GM21526 (cell line): Measurements from ENCODE around the gene PLAC1.

Experiments
- ATAC-seq: cut with Tn5 transposase; IDR thresholded peaks from one replicate; pipeline ENCODE4 v1.9.1; 2021; ENCODE audit warnings: moderate library complexity; ENCODE audit not compliant: unreplicated experiment, low FRiP score

Gene PLAC1

DNA sequence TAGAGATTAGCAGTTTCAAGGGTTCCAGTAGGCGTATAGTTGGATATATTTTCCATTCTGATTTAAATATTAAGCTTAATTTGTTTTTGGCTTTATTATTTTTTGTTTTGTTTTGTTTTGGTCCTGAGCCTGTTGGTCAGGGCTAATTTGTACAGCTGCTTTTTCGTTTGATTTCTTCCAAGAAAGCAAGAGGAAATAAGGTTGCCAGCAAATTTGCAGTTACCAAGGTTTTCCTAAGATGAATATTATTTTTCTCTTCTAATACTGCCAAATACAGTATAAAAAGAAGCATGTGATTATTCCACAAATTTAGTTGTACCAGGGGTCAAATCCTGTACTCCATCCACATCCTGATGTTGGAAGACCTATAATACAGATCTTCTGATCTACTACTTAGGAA is 24.9 kb downstream of the PLAC1 start:
- no peak for ATAC-seq

DNA sequence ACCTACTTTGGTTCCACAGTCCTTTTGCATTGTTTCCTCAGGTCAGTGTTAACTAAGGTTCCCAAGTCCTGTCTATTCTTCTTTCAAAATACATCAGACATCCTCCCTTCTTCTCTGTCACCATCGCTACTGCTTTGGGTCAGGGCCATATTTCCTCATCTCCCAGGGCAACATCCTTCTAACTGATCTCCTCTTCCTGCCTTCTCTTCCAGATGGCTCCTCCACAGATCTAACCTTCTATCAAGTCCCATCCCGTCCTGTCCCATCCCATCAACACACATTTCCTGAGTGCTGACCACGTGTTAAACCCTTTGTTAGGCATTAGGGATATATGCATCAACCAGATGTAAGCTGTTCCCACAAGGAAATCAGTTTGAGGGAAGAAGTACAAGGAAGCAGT is 25.9 kb downstream of the PLAC1 start:
- no peak for ATAC-seq

DNA sequence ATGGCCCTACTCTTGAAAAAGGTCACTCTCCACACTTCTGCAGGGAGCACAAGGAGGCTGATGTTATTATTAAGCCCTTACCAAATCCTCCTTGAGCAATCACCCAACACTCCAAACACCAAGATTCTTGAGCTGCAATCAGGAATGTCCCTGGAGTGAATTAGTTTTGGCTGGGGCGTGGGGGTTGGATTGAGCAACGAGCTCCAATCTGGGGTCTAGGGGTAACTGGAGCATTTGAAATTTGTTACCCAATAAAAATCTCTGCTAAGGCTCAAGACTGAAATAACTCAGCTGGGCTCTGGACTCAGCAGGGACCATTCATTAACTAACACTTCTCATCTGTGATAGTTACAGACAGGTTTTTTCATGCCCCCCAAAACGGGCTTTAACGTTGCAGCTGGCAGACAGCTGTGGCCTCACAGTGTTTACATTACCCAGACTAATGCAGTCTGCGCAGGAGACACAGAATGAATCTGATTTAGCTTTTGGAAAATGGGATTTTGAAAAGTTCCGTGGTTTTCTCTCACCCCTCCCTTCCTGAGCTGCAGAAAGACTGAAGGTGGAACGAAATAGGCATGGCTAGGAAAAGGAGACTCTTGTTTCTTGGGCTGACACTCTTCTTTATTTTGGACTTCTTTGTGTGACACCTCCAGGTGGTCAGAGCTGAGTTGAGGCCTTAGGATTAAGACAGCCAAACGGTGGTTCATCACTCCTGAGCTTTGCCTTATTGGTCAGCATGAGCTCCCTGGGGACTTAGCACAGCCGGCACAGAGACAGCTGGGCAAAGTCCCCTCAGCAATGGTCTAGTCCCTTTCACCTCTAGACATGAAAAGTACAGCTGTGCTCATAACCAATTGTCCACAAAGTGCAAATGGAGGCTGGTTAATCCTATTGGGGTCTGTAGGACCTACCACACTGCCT is 26.6 kb downstream of the PLAC1 start:
- no peak for ATAC-seq

DNA sequence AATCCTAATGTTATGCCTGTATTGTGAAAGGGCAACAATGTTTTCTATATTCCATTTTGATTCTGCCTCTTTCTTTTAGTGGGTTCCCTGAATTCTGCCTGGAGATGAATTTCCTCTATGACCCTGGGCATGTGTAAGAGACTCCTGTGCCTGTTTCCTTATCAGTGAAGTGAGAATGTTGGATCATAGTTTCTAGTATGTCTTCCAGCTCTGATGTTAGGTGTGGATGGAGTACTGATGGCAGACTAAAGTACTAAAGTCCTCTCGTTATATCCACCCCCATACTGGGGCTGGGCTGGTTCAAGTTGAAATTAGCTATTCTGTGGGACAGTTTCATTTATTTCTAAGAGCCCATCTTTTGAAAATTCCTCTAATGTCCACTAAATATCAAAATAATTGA is 29.6 kb downstream of the PLAC1 start:
- no peak for ATAC-seq

DNA sequence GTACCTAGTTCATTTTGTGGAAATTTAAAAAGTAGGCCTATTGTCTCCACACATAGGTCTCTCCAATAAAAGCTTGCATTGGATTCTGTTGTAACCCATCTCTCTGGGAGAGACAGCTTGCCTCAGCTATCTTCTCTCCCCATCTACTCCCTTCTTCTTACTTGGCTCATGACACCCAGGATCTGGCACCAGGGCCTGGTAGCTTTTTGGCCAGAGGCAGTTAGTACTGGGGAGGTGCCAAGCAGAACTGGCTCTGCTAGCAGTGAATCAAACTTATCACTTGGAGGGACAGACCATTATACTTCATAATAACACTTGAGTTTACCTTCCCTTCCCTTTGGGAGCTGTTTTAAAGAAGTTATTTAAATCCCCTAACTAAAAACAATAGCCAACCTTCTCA is 31.8 kb downstream of the PLAC1 start:
- ATAC-seq: no peak

DNA sequence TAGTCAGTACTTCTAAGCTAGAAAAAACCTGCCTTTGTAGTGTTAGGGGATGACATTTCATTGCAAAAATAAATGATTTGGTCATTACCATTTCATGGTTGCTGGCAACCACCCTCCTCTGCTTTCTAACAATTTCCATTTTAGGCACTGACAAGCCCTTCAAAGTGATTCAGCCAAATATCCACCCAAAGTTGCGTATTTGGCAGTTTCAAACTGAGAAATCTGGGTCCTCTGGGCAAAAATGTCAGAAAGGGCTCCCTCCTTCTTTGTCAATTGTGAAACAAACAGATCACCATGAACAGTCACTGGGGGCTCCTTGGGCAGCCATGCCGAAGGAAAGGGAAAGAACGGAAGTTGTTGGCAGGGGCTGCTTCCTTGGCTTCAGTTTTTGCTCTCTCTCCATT is 33.0 kb downstream of the PLAC1 start:
- no peak for ATAC-seq

DNA sequence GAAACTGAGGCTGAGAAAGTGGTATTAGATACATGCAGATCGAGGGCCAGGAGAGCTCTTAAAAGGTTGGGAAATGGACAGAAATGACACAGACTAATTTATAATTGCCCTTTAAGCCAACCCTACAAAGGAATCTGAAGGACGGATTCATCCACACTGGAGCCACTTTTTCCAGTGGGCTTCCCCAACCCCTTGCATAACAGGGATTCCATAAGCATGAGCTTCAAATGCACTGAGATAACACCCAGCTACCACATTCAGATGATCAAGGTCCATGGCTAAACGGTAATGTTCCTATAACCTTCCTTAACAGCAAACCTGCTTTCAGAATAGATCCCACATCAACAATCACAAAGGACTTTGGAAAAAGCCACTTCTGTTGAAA is 34.2 kb downstream of the PLAC1 start:
- ATAC-seq: no peak

DNA sequence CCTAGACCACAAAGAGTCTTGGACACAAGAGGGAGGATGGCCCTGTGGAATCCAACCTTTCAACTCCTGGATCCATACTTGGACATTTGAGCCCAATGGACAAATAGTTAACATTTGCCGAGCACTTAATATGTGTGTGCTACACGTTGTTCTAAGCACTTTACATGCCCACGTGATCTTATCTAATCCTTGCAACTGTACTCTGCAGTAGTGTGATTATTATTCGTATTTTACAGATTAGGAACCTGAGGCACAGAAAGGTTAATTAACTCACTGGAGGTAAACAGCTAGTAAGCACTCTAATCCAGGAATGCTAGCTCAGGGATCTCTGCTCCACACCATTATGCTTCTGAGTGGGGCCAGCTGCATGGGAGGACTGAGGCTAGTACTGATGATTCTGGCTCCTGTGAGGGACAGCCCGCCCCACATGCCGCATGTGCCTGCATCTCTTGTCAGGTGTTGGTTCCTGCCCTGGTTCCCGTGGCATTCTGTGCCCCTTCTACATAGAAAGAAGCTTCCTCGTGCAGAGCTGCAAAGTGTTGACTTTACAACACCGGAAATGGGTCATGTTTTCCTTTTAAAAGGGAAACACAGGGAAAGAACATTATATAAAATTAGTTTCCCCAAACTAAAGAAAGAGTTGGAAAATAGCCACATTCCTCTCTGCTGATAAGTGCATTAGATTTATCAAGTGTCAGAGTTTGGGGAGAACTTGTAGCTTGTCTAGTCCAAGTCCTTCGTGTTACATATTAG is 34.8 kb downstream of the PLAC1 start:
- no peak for ATAC-seq

DNA sequence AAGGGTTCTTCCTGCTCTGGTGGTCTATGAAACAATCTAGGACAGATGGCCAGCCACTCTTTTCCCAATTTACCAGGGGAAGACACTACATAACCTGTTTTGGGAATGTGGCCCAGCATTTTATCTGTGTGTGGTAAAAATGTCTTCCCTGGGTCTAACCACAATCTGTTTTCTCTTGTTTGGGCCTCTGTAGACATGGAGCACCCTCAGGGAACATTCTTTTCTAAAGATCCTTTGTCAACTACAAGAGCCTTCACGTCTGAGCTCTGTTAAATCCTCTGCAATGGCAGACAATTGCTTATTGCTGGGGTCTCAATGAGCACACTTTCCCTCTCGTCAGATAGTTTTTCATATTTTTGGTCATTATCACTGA is 35.5 kb downstream of the PLAC1 start:
- no peak for ATAC-seq

DNA sequence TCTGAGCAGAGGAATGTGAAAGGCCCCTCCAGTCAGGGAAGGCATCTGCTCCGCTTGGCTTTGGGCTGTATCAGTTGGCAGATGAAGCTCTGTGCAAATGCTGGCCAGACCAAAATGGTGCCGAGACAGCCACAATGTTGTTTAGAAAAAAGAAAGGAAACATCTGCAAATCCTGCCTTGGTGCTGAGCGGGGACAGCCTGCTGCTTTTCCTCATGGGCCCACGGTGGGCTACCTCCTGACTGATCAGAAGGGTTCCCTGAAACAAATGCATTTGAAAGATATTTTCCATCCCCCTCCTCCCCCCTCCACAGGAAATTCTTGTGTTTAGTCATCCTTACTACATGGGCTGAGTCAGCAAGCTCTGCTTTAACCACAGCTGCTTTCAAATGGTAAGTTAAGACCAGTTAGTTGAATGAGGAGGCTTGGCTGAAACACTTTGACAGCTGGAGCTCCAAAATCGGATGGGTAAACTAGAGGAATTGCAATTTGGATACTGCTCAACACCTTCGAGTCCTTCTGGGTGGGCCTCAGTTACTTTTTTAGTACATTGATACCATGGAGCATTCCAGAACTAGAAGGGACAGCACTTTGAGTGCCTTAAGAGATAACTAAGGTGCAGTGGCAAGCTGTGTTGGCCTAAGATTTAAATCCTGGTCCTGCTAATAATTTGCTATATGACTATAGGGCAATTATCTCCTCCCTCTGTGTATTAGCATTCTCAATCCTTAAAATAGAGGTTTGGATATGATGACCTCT is 36.0 kb downstream of the PLAC1 start:
- peak; percentile 86 for ATAC-seq

DNA sequence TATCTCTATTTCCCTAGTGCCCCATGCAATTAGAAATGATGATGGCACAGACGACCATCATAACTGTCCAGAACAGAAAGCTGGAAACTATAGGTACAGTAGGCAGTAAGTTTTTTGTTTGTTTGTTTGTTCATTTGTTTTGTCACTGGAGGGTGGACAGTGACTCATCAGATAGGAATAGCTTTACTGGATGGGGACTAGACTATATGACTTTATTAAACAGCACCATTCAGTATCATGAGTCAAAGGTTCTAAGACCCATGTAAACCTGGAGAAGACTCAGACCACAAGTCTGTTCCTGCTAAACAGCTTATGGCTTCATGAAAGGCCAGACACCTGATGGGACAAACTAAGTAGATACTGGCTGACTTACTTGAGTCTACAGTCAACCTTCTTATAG is 38.4 kb downstream of the PLAC1 start:
- no peak for ATAC-seq

DNA sequence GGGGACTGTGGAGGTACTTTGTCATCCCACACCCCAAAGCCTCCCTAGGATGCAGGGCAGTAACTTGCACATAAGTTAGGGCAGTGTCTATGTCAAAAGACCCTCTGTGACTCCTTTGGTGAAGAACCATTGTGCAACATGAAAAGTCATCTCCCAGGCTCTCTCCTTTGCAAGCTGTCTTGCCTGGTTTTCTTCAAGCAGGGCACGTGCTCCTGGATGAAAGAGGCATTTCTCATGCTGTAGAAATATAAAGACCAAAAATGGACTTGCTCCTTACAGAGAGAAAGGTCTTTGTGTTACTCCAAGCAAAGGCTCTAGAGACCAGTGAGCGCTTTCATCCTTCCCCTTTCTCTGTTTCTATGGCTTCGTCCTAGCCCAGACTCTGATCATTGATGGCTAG is 44.9 kb downstream of the PLAC1 start:
- ATAC-seq: no peak

DNA sequence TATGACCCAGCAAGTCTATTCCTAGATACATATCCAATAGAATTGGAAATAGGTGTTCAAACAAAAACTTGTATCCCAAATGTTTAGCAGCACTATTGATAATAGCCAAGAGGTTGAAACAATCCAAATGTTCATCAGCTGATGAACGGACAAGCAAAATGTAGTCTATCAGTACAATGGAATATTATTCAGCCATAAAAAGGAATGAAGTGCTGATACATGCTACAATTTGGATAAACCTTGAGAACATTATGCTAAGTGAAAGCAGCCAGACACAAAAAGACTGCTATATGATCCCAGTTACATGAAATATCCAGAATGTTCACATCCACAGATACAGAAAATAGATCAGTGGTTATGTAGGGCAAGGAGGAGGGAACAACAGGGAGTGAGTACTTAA is 50.1 kb downstream of the PLAC1 start:
- no peak for ATAC-seq

DNA sequence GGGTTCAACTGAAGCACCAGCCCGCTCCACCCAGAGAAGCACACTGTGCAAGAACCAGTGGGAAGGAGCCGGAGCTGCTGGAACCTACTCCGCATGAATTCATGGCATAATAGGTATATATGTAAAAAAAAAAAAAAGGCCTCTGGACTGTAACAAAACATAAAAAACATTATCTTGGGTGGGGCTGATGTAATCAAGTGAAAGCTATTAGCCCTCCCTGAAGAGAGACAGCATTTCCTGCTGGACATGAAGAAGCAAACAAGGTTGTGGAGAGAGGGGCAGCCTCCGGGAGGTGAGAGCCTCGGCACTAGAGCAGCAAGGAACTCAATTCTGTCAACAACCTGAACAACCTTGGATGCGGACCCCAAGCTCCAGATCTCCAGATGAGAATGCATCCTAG is 50.7 kb downstream of the PLAC1 start:
- ATAC-seq: no peak

DNA sequence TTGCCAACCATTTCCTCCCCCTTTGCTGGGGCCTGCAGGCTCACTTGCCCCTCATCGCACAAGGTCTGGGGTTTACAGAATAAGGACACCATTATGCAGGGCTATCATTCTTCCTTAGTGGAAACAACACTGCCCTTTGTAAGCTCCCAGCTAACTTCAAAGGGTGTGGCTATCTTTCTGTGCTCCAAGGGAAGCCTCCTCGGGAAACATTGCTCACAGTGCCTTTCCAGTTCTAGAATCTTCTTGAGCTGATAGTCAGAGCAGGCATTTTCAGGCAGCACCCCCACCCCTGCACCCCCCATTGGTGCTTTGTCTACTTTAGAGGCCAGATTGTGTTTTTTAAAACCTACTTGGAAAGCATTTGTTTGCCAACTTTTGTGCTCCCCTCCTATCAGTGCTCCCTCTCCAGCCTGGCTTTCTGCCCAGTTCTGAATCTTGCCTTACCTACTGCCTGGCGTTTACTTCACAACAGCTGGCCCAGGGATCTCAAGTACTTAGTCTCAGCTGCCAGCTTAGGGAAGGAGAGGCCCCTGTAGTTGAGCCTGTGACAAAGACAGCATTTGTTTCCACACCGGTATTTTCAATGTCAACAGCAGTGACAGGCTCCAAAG is 53.5 kb downstream of the PLAC1 start:
- ATAC-seq: no peak

DNA sequence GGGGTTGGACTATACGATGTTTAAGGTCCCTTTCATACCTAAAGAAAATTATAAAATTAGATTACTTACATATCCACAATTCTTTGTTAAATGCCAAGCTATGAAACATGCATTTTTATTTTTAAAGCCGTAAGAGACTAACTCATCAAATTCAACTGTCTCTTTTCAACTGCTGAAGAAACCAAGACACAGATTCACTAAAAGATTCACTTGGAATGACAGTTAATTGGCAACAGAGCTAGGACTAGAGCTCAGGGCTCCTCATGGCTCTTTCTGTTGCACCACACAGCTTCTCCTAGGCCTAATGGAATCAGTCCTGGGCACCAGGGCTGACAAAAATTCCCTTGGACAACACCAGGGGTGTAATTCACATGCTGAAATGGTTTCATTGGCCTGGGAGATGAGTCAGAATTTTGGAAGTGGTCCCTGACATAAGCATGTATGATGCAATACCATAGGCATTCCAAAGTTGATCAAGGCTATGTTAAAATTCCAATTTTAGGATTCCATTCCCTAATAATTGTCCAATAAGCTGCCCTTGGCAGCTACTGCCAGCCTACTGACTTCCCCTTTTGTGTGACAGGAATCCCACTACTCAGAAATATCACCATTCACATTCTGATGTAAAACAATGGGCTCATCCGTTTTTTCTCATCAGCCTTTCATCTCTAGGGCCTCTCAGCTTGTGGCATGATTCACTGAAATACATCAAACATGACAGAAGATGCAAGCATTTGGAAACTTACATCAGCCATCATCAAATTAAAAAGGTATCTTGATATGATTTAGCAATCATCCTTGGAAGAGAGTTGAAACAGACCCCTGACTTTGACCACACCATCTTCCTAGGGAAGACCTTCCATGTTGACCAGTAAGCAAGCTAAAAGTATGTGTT is 54.2 kb downstream of the PLAC1 start:
- no peak for ATAC-seq

DNA sequence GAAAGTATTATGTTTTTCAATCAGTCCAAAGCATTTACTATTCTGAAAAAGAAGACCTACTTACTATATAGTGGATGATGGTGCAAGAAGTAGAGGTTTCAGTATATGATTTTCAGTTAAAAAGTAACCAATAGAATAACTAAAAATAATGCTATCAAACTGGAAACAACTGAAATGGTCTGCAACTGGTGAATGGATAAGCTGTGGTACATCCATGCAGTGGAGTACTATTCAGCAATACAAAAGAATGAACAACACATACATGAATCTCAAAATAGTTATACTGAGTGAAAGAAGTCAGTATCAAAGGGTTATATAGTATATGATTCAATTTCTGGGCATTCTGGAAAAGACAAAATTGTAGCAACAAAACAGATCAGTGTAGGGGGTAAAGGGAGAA is 55.9 kb downstream of the PLAC1 start:
- no peak for ATAC-seq

DNA sequence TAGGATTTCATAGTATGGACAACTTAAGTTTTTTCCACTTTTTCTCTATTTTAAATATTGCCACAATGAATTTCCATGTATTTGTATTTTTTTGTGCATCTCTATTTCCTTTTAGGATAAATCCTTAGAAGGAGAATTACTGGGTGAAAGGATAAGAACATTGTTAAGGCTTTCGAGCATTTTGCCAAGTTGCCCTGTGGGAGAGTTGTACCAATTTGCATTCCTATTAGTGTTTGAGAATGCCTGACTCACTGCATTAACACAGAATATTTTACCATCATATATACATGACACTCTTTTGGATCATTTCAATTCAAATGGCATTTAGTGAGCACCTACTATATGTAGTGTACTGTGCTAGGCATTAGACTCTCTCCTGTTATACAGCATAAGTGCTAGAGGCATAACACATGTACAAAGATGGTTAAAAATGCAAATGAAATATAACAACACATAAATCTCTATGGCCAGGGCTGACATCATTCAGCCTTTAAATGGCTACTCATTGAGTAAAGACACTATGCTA is 57.0 kb downstream of the PLAC1 start:
- ATAC-seq: no peak

DNA sequence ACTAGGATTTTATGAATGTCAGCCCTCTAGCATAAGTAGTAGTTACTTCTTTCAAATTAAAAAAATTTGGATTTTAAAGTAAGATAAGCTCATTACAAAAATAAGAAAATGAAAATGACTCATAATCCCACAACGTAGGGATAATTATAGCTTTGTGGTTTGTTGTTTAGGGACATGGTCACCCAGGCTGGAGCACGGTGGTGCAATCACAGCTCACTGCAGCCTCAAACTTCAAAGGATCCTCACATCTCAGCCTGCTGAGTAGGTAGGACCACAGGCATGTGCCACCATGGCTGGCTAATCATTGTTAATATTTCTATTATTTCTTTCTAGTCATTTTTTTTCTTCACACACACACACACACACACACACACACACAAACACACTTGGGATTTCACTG is 57.6 kb downstream of the PLAC1 start:
- ATAC-seq: no peak
